HG03095 (cell line): ENCODE data around the gene TNNI2.
"Not testable (repeated sequence)": the region's sequence is repeated elsewhere in the genome, so short reads cannot be mapped to it uniquely, and the experiment has no call there.

ENCODE experiments used
- ATAC-seq: cut with Tn5 transposase; IDR thresholded peaks from one replicate; pipeline ENCODE4 v1.9.1; 2021; ENCODE audit warnings: moderate library complexity; ENCODE audit not compliant: unreplicated experiment

TNNI2 gene

DNA sequence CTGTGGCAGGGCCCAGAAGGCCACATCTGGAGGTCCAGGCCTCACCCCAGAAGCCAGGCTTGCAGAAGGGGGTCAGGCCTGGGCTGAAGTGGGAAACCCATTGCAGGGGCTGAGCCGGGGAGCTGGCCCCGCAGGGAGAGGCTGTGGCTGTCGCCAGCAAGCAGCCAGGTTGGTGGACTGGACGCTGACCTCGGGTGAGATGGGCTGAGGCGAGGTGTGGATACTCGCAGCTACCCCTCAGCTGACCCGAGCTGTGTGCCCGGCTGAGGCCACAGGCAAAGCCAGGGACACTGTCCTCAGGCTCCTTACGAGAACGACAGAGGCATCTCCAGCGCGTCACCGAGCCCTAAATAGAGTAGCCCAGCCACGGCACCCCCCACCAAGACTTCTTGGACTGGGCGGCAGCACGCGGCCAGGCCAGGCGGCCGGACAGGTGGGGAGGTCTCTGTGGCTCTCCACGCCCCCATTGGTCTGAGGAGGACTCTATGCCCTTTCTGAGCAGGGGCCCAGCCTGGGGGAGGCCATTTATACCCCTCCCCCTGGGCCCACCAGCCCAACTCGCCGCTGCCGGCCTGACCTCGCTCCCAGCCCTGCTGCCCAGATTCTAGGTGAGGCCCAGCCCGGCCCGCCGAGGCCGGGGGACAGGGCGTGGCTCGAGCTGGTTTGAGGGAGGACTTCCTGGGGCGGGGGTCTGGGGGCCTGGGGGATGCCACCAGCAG, at the start of gene TNNI2:
TSS of gene TNNI2 (plus strand) at position 556 of the 719 bp plus-strand sequence. CDS start 716 bp downstream, outside the sequence.
- no peak for ATAC-seq

DNA sequence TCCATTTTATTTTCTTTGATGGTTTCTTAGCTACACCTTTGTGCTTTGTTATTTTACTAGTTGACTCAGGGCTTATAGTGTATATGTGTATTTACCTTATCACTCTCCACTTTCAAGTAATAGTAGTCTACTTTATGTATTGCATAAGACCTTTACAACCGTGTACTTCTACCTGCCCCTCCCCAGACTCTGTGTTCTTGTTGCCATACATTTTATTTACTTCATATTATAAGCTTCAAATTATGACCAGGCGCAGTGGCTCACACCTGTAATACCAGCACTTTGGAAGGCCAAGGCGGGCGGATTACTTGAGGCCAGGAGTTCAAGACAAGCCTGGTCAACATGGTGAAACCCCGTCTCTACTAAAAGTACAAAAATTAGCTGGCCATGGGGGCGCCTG, 46.9 kb upstream of the TNNI2 start:
- no peak for ATAC-seq

DNA sequence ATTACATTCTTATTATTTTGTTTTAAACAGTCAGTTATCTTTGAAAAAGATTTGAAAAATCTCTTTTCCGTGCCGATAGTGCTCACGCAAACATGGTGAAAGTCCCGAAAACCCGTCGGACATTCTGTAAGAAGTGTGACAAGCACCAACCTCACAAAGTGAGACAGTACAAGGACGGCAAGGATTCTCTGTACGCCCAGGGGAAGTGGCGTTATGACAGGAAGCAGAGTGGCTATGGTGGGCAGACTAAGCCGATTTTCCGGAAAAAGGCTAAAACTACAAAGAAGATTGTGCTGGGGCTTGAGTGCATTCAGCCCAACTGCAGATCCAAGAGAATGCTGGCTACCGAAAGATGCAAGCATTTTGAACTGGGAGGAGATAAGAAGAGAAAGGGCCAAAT, 46.3 kb upstream of the TNNI2 start:
- no peak for ATAC-seq

DNA sequence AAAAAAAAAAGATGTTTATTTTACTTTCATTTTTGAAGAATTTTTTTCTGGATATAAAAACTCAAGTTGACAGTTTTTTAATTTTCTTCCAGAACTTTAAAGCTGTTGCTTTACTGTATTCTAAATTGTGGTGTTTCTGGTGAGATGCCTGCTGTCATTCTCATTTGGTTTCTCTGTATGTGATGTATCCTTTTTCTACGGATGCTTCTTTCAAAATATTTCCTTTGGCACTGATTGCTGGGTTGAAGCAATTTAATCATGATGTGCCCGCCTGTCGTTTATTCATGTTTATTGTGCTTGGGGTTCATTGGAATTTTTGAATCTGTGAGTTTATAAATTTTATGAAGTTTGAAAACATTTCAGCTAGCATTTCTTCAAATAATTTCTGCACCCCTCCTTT, 45.7 kb upstream of the TNNI2 start:
- no peak for ATAC-seq

DNA sequence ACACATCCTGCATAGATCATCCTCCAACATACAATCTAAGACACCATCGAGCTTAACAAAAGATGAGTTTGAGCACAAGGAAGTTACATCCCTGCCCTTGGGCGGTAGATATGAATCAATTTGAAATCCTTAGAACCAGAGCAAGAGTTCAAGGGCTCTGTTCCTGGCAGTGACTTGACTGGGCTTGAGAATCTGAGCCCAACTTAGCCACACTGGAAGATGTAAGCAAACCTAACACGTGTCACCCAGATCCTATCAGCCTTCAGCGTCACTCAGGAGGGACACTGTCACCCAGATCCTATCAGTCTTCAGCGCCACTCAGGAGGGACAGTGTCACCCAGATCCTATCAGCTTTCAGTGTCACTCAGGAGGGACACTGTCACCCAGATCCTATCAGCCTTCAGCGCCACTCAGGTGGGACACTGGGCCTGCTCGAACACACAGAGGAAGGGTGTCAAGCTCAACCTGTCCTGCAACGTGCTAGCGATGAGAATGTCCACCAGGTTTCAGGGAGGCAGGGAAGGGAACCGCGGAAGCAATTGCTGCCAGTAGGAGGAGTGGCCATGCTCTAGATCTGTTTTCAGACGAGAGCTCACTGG, 42.3 kb upstream of the TNNI2 start:
- no peak for ATAC-seq

DNA sequence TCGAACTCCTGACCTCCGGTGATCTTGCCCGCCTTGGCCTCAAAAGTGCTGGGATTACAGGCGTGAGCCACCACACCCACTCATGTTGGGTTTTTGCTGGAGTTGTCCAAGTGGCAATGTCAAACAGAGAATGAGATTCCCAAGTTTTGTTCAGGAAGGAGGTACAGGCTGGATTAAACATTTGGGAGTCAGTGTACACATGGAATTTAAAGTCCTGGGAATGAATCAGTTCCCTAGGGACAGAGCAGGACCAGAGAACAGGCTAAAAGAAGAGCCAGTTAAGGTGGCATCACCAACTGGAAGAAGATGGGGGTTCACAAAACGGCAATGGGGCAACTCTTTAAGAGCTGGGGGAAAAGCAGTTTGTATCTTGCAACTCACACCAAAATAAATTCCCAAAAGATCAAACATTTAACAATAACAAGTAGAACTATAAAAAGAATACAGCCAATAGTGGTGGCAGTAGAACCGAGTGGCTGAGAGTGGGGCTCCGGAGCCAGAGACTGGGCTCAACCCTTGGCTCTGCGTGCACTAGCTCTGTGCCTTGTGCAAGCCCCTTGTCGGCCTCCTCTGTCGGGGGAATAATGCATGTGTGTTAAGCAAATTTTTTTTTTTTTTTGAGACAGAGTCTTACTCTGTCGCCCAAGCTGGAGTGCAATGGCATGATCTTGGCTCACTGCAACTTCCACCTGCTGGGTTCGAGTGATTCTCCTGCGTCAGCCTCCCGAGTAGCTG, 41.2 kb upstream of the TNNI2 start:
- ATAC-seq = no peak

DNA sequence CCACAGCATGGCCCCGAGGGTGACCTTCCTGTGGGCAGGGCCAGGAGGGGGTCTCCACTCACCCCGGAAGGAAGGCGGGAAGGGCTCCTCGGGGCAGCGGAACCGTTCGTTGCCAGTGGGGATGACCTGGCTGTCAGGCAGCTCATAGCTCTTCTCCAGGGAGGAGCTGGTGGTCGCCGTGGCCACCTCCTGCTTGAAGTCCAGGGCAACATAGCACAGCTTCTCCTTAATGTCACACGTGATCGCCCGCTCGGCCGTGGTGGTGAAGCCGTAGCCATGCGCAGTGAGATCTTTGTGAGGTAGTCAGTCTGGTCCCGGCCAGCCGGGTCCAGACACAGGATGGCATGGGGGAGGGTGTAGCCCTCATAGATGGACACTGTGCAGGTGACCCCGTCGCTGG, 35.5 kb upstream of the TNNI2 start:
- no peak for ATAC-seq

DNA sequence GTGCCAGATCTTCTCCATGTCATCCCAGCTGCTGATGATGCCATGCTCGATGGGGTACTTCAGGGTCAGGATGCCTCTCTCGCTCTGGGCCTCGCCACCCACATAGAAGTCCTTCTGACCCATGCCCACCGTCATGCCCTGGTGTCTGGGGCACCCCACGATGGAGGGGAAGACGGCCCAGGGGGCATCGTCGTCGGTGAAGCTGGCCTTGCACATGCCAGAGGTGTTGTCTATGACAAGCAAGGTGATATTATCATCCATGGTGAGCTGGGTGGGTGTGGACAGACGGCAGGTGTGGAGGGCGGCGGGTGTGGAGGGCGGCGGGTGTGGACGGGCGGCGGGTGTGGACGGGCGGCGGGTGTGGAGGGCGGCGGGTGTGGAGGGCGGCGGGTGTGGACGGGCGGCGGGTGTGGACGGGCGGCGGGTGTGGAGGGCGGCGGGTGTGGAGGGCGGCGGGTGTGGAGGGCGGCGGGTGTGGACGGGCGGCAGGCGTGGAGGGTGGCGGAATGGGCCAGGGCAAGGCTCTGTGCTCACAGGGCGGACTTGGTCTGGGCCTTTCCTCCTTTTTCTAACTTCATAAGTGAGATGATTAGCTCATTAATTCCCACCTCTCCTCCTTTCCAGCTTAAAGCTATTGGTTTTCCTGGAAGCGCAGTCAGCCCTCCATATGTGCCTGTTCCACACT, 34.8 kb upstream of the TNNI2 start:
- ATAC-seq = not testable (repeated sequence)

DNA sequence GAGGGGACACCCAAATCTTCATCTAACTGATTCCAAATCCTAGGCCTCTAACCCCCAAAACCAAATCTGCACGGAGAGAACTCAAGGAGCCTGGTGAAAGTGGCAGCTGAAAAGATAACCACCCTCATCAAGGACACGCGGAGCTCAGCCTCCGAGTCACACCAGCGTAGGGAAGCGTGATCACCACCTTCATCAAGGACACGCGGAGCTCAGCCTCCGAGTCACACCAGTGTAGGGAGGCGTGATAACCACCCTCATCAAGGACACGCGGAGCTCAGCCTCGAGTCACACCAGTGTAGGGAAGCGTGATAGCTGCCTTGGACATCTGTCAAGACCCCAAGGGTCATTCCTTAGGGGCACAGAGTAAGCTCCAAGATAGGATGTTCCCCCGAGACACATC, 33.3 kb upstream of the TNNI2 start:
- ATAC-seq = no peak

DNA sequence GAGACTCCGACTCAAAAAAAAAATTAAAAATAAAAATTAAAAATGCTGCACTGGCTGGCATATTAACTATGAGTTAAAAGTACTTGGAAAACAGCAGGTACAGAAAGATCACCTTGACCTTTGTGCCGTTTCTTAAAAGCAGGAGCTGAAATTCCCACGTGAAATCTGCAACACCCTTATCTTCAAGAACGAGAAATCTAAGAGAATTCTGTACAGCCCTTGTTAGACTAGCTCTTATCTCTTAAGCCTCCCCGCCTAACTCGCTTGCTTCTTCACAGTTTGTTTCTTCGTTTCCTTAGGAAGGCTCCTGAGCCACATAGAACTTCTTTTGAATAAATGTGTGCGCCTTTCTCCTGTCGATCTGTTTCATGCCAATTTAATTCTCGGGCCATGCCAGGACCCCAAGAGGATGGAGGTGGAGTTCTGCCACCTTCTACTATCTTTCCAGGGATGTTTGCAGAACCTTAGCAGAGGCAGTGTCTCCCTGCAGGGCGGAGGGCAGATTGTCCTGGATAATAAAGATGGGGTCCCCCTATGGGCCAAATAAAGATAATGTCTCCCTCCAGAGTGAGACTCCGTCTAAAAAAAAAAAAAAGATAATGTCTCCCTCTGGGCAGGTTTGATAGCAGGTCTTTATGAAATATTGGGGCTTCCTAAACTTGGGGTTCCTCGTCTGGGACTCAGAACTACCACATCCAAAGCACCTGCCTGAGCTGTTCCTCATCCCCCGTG, 31.4 kb upstream of the TNNI2 start:
- no peak for ATAC-seq

DNA sequence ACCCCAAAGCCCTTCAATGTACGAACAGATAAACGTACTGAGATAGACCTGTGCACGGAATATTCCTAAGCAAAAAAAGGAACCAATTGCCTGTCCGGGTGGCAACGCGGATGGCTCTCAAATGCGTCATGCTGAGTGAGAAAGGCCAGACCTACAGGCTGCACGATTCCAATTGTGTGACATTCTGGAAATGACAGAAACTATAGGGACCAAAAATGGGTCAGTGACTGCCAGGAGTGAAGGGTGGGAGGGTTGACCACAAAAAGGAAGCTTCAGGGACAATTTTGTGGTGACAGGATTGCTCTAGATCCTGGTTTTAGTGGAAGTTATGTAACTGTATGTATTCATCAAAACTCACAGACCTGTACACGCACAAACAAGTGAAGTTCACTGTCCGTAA, 28.0 kb upstream of the TNNI2 start:
- no peak for ATAC-seq

DNA sequence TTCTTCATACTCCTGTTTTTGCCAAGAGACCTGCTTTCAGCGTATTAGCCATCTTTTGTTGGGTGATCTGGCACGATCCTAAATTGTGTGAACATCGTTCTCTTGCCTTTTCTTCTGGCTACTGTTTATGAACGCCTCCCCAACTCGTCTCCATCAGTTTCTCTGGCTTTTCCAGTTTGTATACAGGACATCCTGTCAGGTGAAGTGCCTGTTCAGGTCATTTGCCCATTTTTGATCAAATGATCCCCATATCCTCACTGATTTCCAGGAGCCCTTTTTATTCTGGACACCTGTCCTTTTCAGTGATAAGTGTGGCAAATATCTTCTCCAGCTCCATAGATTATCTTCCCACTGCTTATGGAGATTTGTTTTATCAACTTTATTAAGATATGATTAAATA, 26.5 kb upstream of the TNNI2 start:
- ATAC-seq = no peak

DNA sequence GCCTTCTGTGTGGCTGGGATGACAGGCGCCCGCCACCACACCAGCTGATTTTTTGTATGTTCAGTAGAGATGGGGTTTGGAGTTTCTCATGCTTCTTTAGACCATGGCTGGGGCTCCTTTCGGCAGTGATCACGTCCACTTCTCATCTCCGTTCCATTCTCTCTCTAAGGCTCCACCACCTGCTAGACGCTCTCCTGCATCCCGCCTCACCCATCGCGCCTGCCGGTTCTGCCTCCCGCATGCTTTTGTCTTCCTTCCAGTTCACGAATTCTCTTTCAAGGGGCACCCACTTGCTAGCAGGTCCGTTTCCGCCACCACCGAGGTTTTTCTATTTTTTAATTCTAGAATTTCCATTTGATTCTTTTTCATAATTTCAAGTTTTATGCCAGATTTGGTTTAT, 26.0 kb upstream of the TNNI2 start:
- ATAC-seq = no peak

DNA sequence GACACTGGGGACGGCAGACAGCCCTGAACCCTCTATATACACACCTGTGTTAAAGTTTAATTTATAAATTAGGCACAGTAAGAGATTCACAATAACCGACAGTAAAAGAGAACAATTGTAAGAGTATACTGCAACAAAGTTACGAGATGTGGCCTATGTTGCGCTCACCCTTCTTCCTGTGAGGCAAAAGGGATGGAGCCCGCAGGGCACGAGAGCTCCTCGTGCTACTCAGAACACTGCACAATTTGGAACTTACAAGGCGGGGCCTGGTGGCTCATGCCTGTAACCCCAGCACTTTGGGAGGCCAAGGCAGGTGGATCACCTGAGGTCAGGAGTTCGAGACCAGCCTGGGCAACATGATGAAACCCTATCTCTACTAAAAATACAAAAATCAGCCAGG, 25.4 kb upstream of the TNNI2 start:
- ATAC-seq = not testable (repeated sequence)

DNA sequence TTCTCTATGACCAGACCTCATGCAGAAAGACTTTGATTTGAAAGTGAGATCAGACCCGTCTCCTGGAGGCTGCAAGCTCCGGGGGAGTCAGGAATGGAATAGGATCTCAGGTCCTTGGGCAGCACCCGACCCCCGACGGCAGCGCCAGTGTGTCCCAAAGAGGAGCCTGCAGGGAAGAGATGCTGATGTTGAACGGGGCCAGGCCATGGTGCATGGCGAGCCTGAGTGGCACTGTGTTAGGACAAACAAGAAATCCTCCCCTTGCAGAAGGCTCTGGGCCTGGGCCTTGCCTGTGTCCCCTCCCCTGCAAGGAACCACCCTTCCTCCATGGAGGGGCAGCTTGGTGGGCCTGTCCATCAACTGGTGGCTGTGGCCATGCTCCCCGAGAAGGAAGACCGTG, 24.1 kb upstream of the TNNI2 start:
- ATAC-seq = no peak

DNA sequence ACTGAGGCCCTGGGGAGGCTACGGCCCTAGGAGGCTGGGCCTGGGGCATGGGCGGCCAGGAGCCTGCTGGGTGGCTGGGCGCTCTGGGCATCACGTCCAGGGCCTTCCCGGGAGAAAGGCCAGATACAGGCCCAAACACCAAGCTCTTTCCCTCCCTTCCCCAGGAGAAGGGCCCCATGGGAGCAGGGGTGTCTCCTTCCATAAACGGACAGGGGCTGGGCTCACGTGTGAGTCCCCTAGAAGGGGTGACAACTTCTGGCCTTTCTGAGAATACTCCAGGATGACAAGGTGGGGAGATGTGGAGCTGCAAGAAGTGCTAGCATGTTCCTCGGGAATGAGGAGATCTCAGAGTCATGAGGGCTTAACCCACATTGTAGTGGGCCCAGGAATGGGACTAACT, 23.5 kb upstream of the TNNI2 start:
- no peak for ATAC-seq

DNA sequence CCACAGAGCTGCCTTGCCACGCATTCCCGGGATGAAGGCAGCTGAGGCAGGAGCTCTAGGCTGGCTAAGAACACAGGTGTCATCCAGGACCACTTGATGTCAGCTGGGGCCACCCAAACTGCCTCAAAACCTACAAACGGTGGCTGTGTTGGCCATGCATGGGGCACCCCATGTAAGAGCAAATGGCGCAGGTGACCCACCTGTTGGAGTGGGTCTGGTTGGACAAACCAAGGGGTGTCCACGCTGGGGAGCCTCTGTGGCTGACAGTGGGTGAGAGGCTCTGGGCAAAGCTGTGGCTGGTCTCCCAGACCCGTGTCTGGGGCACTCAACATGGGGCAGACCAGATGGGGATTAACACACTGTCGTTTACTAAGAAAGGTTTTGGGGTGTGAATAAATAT, 23.0 kb upstream of the TNNI2 start:
- no peak for ATAC-seq

DNA sequence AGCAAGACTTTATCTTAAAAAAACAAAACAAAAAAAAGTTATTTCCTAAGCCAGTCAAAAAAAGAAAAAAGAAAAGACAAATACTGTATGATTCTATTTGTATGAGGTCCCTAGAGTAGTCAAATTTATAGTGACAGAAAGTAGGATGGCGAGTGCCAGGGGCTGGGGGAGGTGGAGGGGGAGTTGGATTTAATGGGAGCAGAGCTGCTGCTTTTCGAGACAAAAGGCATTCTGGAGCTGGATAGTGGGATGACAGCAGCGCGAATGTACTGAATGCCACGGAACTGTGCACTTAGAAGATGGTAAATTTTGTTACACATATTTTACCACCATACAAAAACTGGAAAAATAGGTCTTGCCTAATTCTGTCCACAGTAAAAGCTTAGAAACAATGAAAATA, 21.8 kb upstream of the TNNI2 start:
- ATAC-seq = no peak

DNA sequence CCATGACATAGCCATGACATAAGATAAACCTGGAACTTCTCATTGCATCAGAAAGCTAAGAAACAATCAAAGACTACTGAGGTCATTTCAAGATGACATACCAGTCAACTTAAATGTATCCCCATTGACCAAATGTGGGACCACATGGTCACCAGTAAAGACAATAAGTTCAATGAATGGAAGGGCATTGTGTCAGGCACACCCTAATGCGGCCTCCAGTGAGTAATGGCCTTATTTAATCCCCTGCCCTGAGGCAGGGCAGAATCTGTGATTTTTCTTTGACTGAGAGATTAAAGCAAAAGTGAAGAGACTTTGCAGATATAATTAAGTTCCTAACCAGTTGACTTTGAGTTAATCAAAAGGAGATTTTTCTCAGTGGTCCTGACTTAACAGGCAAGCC, 21.3 kb upstream of the TNNI2 start:
- no peak for ATAC-seq

DNA sequence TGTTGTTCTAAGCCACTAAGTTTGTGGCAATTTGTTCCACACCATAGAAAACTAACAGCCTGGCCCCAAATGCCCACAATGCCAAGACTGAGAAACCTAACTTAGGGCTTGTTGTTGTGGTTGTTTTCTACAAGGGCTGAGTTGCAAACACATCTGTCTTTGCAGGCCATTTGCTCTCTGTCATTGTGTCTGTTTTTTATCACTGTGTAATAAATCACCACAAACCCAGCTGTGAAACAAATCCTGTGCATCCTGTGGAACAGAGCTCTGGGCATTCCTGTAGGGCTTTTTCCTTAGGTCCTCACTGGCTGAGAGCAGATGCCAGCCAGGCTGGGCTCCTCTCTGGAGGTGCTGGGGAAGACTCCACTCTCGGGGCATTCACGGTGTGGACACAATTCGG, 19.7 kb upstream of the TNNI2 start:
- ATAC-seq = no peak
